GM18502 (cell line): ENCODE data around the gene GPHN.
"Not testable (repeated sequence)": the region's sequence is repeated elsewhere in the genome, so short reads cannot be mapped to it uniquely, and the experiment has no call there.

Source experiments
- ATAC-seq: cut with Tn5 transposase; IDR thresholded peaks from one replicate; pipeline ENCODE4 v1.9.1; 2021; ENCODE audit warnings: mild to moderate bottlenecking; ENCODE audit not compliant: unreplicated experiment, poor library complexity

The GPHN gene

GRCh38 chr14:66746316-66747006 is 238.5 kb downstream of the GPHN start:
- ATAC-seq, result no peak

- peak; percentile 66 for ATAC-seq
Observed at GRCh38 chr14:66752109-66752508, 244.2 kb downstream of the GPHN start.

DNA sequence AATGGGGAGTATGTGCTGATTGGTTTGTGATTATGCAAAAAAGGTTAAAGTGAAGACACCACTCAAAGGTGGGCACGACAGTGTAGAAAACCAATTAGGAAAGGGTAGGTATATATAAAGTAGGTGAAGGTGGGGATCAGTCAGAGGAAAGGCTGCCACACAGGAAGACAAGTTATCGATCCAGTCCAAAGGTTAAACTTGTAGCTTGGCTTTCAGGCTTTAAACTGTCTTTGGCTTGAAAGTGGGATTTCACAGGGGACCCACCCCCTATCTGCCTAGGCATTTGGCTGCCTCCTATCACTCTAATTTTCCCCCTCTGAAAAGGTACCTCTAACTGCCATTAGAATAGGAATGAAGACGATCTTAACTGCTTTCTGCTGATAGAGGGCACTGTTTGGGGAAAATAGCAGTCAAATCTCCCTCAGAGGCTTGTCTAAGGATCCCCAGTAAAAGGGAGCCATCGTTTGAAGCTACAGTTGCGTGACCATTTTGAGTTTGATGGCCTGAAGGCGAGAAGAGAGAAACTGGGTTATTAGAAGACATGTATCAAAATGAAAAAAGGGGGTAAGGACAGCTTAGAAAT is 250.2 kb downstream of the GPHN start:
- no peak for ATAC-seq

GRCh38 chr14:66772146-66772545 is 264.2 kb downstream of the GPHN start:
- no peak for ATAC-seq

DNA sequence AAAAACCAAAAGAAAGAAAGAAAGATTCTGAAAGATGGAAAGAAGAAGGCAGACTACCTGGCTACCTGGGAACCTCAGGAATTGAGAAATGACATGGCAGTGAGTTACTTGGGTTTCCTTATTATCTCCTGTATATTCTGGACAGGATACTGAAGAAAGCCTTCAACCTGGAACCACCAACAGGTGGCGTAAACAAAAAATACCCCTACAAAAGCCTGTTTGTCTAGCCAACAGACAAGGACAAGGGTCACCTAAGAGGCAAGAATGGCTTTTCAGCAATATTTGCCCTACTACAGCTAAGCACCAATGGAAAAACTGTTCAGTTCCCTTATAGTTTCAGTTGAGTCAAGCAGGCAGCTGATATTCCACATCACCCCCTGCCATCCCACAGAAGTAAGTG is 274.9 kb downstream of the GPHN start:
- ATAC-seq, result no peak

- ATAC-seq, result no peak
Observed at GRCh38 chr14:66790101-66790500, 282.2 kb downstream of the GPHN start.

GRCh38 chr14:66802962-66803361 is 295.0 kb downstream of the GPHN start:
- ATAC-seq, result no peak

DNA sequence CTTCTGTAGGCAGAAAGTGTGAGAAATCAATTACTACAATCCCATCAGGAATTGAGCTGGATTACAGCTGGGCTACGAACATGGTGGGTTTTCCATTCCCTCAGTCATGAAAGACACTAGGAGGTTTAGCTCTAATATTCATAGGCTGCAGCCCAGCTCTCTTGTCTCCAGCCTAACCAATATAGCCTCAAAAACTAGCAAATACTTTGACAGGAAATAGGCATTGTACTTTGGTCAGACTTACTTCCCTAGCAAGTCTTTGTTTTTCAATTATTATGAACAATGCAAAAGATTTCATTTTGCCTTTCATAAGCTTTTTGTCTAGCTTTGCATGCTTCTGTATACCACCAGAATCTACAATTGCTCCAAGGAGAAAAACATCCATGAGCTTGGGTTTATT is 296.2 kb downstream of the GPHN start:
- no peak for ATAC-seq

DNA sequence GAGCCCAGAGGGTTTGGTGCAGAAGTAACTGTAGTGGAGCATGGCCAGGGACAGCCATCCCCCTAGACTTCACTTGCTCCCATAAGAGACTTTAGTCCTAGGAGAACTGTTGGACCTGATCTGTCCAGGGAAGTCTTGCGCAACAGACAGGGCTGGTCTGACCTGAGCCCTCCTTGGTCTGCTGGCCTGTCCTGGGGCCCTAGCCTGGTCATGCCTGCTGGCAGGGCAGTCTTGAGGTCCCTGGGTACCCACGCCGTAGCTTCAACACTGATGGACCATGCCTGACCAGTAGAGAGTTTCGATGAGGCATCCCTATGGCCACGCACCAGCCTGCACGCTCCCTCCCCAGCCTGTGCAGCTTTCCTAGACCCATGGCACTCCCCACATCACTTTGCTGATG is 305.7 kb downstream of the GPHN start:
- ATAC-seq, result no peak

DNA sequence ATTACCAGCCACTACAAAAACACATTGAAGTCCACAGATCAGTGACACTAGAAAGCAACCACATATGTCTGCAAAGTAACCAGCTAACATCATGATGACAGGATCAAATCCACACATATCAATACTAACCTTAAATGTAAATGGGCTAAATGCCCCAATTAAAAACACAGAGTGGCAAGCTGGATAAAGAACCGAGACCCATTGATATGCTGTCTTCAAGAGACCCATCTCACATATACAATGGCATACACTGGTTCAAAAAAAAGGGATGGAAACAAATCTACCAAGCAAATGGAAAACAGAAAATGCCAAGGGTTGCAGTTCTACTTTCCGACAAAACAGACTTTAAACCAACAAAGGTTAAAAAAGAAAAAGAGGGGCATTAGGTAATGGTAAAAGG is 307.7 kb downstream of the GPHN start:
- ATAC-seq, result no peak

DNA sequence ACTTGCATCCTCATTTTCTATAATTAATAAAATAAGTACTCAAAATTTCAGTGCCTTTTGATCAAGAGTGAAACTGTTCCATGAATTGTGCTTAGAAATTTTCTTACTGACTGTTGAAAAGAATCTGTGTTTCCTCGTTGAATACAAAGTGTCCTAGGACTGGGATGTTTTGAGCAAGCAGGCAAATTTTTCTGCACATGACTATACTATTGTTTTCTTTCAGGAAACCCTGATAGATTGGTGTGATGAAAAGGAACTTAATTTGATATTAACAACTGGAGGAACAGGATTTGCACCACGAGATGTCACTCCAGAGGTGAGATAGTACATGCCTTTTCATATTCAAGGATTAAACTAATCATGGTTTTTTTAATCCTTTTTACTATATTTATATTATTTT is 316.3 kb downstream of the GPHN start:
- no peak for ATAC-seq

DNA sequence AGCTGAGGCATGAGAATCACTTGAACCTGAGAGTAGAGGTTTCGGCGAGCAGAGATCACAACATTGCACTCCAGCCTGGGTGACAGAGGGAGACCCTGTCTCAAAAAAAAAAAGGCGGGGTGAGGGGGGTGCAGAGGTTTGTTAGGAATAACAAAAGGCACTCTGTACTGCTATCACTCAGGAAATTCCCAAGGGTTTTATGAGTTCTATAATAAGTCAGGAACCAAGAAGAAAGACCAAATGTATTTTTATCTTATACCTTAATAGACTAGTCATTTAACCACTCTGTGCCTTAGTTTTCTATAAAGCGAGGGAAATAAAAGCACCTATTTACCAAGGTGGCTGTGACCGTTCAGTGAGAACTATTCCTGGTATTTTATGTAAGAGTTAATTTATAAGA is 319.2 kb downstream of the GPHN start:
- no peak for ATAC-seq

GRCh38 chr14:66831173-66831572 is 323.2 kb downstream of the GPHN start:
- no peak for ATAC-seq

DNA sequence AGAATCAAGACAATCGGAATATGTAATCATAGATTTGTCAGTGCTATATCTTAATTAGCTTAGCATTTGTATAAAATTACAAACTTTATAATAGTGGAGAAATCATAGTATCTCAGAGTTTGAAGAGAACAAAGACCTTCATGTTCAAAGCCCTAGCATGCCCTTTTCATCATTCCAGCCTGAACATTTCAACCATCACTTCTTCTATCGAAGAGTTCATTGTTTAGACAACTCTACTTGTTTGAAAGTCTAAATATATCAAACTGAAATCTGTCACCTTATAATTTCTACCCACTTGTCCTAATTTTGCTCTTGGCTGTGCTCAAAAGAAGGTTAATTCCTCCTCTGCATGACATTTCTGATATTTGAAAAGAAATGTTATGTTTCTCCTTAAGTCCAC is 325.9 kb downstream of the GPHN start:
- no peak for ATAC-seq

GRCh38 chr14:66837436-66837835 is 329.5 kb downstream of the GPHN start:
- not testable (repeated sequence) for ATAC-seq

DNA sequence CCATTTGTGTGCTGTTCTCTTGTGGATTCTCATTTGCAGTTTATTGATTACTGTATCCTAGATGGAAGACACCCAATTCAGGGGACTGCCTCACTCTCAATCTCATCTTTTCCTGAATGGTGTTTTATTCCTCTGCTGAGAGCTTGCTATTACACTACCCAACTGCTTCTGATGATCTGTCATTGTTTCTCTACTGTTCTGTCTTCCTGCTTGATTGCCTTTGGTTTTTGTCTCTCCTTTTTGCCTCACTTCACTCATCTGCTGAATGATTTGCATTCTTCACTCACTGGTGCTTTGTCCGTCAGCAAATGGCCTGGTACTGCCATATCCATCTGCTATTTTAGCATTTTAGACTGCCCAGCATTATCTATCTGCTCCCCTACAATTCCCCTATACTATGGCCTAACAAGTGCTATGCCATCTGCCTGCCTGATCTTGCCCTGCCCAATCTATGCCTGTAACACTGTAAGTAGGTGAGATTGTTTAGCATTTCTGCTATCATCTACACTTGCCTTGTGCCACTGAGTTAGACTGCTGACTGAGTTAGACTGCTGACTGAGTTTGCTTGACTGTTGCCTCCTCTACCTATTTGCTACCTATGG is 335.1 kb downstream of the GPHN start:
- no peak for ATAC-seq

GRCh38 chr14:66850258-66850888 is 342.4 kb downstream of the GPHN start:
- no peak for ATAC-seq

- no peak for ATAC-seq
Observed at GRCh38 chr14:66853311-66853710, 345.4 kb downstream of the GPHN start.

- no peak for ATAC-seq
Observed at GRCh38 chr14:66857867-66858266, 349.9 kb downstream of the GPHN start.

- no peak for ATAC-seq
Observed at GRCh38 chr14:66859063-66859671, 351.2 kb downstream of the GPHN start.

- no peak for ATAC-seq
Observed at GRCh38 chr14:66881596-66881995, 373.6 kb downstream of the GPHN start.
